GM23248 (cell line): ENCODE data around the gene FAM20C. TPM values are rescaled to one million over a fixed set of nuclear protein-coding genes. Genes with fewer than 3 reads are reported as not detected.
A peak's percentile ranks its signal among the peaks of the same experiment; 100 is the strongest.

Experiments
- DNase-seq: peaks from one replicate; pipeline ENCODE4 v3.0.0-alpha.2; 2015
- H2AFZ ChIP-seq: fragments of 200-600 bp; sonication (generic); 2 replicates; pipeline ENCODE4 v1.6.1; 2016; ENCODE audit warnings: antibody characterized with exemption
- H3F3A ChIP-seq: fragments of 200-600 bp; sonication (generic); 2 replicates; pipeline ENCODE4 v1.6.1; 2016; ENCODE audit warnings: mild to moderate bottlenecking, antibody characterized with exemption, mixed run types; ENCODE audit not compliant: insufficient read depth
- H3K27ac ChIP-seq: fragments of 200-600 bp; sonication (generic); 2 replicates; pipeline ENCODE4 v1.5.1; 2016; ENCODE audit warnings: mild to moderate bottlenecking
- H3K27me3 ChIP-seq: fragments of 200-600 bp; sonication (generic); replicated peaks from 2 replicates; pipeline ENCODE4 v1.6.1; 2016; ENCODE audit warnings: mild to moderate bottlenecking; ENCODE audit not compliant: insufficient read depth
- H3K36me3 ChIP-seq: fragments of 200-600 bp; sonication (generic); 2 replicates; pipeline ENCODE4 v1.6.1; 2016; ENCODE audit warnings: low read depth, mild to moderate bottlenecking
- H3K4me1 ChIP-seq: fragments of 200-600 bp; sonication (generic); 2 replicates; pipeline ENCODE4 v1.6.1; 2016; ENCODE audit warnings: mild to moderate bottlenecking; ENCODE audit not compliant: insufficient read depth
- H3K4me2 ChIP-seq: fragments of 200-600 bp; sonication (generic); one replicate; pipeline ENCODE4 v1.6.1; 2016; ENCODE audit warnings: mild to moderate bottlenecking; ENCODE audit not compliant: unreplicated experiment
- H3K4me3 ChIP-seq: fragments of 200-600 bp; sonication (generic); 2 replicates; pipeline ENCODE4 v1.5.1; 2016; ENCODE audit warnings: mild to moderate bottlenecking
- H3K79me2 ChIP-seq: fragments of 200-600 bp; sonication (generic); 2 replicates; pipeline ENCODE4 v1.6.1; 2016; ENCODE audit warnings: mild to moderate bottlenecking; ENCODE audit not compliant: insufficient read depth
- H3K9ac ChIP-seq: fragments of 200-600 bp; sonication (generic); 2 replicates; pipeline ENCODE4 v1.6.1; 2016; ENCODE audit warnings: mild to moderate bottlenecking
- H3K9me2 ChIP-seq: fragments of 200-600 bp; sonication (generic); 2 replicates; pipeline ENCODE4 v1.6.1; 2016; ENCODE audit warnings: mixed run types, mild to moderate bottlenecking, moderate library complexity; ENCODE audit not compliant: insufficient read depth
- H3K9me3 ChIP-seq: fragments of 200-600 bp; sonication (generic); one replicate; pipeline ENCODE4 v1.6.1; 2017; ENCODE audit warnings: low read depth
- H4K20me1 ChIP-seq: fragments of 200-600 bp; sonication (generic); 2 replicates; pipeline ENCODE4 v1.6.0; 2016; ENCODE audit not compliant: insufficient read depth
- EZH2 ChIP-seq: fragments of 200-600 bp; sonication (generic); IDR thresholded peaks from 2 replicates; pipeline ENCODE4 v1.6.1; 2018; ENCODE audit warnings: antibody characterized with exemption, mild to moderate bottlenecking; ENCODE audit not compliant: insufficient read depth, poor library complexity, severe bottlenecking
- EZH2phosphoT487 ChIP-seq: fragments of 200-600 bp; sonication (generic); IDR thresholded peaks from 2 replicates; pipeline ENCODE4 v1.6.1; 2018; ENCODE audit warnings: antibody characterized with exemption, moderate library complexity, mild to moderate bottlenecking, low read depth; ENCODE audit not compliant: insufficient read depth
- WGBS, 2 experiments: methylation state at CpG; one replicate each; pipeline ENCODE4 v1.1.6; 2015 to 2017; ENCODE audit warnings: low lambda C conversion rate in 2 of 2, low coverage in 1 of 2; ENCODE audit errors: missing lambda C conversion rate in 2 of 2; 5-methylcytosine and 5-hydroxymethylcytosine counted together
- in situ Hi-C: fragments of 300-500 bp; cut with MboI; formaldehyde crosslinking; loops from 2 replicates; pipeline ENCODE4 v1.15.0; 2020
- polyA plus RNA-seq: library from polyadenylated mRNA; unstranded; fragments of >200 nt; fragmentation: Nextera tagmentation; extraction: Ambion mirVana; gene quantifications from 2 replicates; pipeline ENCODE4 v1.2.1, GENCODE V29; 2016
- total RNA-seq: library from RNA; depleted of rRNA; stranded (reverse); fragments of >200 nt; shearing (Covaris generic); gene quantifications from 2 replicates; pipeline ENCODE4 v1.2.3, GENCODE V29; 2014

The FAM20C gene
- total and polyA plus RNA-seq, 2 experiments from 2014 or later: 13.5 to 63.8 TPM

DNA sequence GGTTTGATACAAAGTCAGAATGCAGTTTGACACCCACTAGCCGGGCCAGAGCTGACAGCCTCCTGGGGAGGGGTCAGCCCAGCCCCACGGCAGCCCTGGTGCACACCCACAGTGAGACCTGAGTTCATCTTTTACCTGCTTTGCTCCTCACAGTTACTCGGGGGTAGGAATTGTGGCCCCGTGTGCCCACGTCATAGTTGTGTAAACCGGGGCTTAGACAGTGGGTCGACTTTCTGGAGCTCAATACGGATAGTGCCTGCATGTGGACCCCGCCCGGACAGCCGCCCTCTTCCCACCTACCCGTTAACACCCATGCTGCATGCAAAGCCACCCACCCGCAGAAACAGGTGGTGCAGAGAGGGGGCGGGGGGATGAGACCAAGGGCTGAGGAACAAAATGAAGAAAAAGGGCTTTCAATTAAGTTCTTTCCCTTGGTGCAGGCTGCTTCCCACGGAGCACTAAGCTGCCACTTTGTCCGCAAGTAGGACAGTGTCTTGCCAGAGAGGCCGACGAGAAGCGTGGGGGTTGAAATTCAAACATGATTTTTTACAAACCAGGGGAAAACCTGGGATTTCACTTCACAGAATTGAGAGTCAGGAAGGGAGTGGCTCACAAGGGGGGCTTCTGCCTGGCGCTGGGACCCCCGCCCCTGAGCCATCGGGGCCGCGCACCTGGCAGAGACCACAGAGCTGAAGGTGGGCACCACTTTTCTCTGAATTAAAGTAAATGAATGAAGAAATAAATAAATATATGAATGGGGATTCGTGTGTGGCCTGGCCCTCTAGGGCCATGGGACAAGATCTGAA, 73.0 kb downstream of the FAM20C start:
- H3K9ac ChIP-seq: no peak overlapping the region
- in situ Hi-C loops: no loop called here
- no peaks in the 10 kb centered on the region for H3K4me1 ChIP-seq
- DNase-seq: peak; percentile 34
- H3K79me2 ChIP-seq: no peaks in the 10 kb centered on the region
- H3K4me2 ChIP-seq: no peak overlapping the region
- H3K27ac ChIP-seq: no peak overlapping the region
- no peak overlapping the region for H2AFZ ChIP-seq
- peaks cover 5% of the 10 kb centered on the region; the same call in 1 of the 2 replicates for H3K36me3 ChIP-seq
- H3F3A ChIP-seq: peaks cover 28% of the 10 kb centered on the region
- TF ChIP-seq EZH2: no peak
- no peak for TF ChIP-seq EZH2phosphoT487
- no peaks in the 10 kb centered on the region for H3K9me3 ChIP-seq
- no peaks in the 10 kb centered on the region for H3K9me2 ChIP-seq
- H4K20me1 ChIP-seq: no peaks in the 10 kb centered on the region
- no peak overlapping the region for H3K4me3 ChIP-seq
- WGBS, 2 experiments: 45 to 47% methylated on average over 24 to 25 of the region's 25 CpGs
- H3K27me3 ChIP-seq: no peaks in the 10 kb centered on the region

DNA sequence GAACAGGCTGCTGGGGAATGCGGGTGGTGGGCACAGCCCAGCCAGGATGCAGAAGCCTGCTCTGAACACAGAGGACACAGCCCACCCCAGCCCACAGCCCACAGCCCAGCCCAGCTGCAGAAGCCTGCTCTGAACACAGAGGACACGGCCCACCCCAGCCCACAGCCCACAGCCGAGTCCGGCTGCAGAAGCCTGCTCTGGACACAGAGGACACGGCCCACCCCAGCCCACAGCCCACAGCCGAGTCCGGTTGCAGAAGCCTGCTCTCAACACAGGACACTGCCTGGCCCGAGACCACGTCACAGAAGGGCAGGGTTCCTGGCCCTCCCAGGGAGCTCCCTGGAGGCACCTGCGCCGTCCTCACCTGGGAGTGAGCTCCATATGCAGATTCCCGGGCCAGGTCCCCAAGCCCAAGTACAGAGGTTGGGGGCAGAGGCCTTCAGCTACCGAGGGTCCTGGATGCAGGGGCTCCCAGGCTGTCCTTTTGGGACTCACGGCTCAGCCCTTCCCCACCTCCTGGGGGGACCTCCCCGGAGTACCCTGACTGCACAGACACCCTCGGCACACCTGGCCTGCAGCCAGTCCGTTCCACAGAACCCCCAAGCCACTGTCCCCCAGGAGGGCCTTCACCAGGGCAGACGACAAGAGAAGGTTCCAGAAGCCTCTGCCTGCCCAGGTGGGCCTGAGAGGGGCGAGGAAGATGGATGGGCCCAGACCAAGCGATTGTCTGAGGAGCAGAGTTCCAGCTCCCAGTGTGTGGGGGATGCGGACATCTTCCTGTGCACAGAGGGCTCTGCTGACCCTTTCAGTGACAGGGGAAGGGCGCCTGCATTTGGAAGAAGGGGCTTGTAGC, 73.9 kb downstream of the FAM20C start:
- TF ChIP-seq EZH2: no peak
- TF ChIP-seq EZH2phosphoT487: no peak
- peaks cover 27% of the 10 kb centered on the region for H3F3A ChIP-seq
- no peak overlapping the region for H3K4me3 ChIP-seq
- no peak overlapping the region for H3K27ac ChIP-seq
- no peak overlapping the region for H3K4me2 ChIP-seq
- H3K9me3 ChIP-seq: no peaks in the 10 kb centered on the region
- 58 to 59% methylated on average over 21 to 22 of the region's 22 CpGs for WGBS, 2 experiments
- H3K27me3 ChIP-seq: no peaks in the 10 kb centered on the region
- H3K9ac ChIP-seq: no peak overlapping the region
- H2AFZ ChIP-seq: no peak overlapping the region
- no peaks in the 10 kb centered on the region for H4K20me1 ChIP-seq
- H3K4me1 ChIP-seq: no peaks in the 10 kb centered on the region
- H3K79me2 ChIP-seq: no peaks in the 10 kb centered on the region
- in situ Hi-C loops: no loop called here
- H3K36me3 ChIP-seq: no peaks in the 10 kb centered on the region; the same call in 1 of the 2 replicates
- H3K9me2 ChIP-seq: no peaks in the 10 kb centered on the region
- no peak for DNase-seq

DNA sequence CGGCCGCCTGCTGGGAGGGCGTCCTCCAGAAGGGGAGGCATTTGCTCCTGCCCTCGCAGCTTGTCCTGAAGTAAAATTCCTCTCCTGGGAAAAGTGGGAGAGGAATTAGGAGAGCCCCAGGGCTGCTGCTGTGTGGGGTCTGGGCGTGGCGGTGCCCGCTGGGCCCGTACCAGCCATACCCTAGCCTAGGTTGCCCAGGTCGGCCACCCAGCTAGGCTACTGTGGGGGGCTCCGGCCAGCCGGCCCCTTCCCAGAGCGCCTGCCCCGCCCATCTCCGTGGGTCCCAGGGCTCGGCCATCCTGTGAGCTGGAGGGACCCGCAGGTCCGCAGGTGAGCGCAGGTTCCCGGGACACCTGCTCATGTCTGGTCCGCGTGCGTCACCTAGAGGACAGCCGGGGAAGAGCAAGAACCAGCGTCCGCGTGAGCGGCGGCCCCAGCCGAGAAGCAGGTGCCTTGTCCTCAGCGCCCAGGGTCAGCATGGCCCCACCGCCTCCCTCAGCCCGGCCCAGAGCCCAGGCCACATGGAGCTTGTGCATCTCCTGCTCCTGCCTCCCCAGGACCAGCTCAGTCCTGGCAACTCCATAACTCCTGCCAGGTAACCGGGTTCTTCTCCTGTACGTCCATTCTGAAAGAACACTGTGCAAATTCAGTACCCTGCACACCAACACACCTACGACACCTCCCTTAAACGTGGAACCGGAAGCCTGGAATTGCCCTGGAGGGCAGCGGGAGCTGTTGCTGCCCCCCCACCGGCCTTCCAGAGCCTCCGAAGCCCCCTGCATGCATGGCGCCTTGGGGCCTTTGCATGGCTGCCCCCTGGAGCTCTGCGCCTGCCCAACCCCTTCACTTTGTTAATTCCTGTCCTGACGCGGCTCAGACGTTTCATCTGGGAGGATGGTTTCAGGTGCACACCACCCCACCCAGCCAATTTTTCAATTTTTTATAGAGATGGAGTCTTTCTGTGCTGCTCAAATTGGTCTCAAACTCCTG, 74.8 kb downstream of the FAM20C start:
- Histone ChIP-seq H3K4me1 (no peaks in the 10 kb centered on the region), H4K20me1 (no peaks in the 10 kb centered on the region), H3K9me2 (no peaks in the 10 kb centered on the region), H2AFZ (no peak overlapping the region), H3K4me2 (no peak overlapping the region), H3K79me2 (no peaks in the 10 kb centered on the region), H3K9ac (no peak overlapping the region), H3K27me3 (no peaks in the 10 kb centered on the region), H3K9me3 (no peaks in the 10 kb centered on the region), H3K27ac (no peak overlapping the region), H3K4me3 (no peak overlapping the region), H3F3A (peaks cover 18% of the 10 kb centered on the region), H3K36me3 (no peaks in the 10 kb centered on the region)
- WGBS, 2 experiments: 84 to 85% methylated on average over 28 to 45 of the region's 45 CpGs
- in situ Hi-C loops: no loop called here
- TF ChIP-seq EZH2: no peak
- no peak for TF ChIP-seq EZH2phosphoT487
- no peak for DNase-seq

DNA sequence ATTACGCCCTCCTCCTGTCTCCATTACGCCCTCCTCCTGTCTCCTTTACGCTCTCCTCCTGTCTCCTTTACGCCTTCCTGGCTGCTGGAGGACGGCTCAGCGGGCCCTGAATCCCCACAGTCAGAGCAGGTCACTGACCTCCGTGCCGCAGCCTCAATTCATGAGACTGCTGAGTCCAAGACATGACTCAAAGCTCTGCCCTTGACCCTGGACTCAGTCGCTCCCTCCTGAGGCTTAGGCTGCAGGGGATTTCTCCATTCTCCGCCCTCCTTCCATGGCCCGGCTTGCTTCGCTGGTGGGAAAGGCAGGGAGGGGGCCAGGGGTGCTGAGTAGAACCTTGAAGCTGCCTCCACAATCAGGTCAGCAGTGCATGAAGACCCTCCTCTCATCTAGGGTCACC, 76.6 kb downstream of the FAM20C start:
- Histone ChIP-seq H3K9me3 (no peaks in the 10 kb centered on the region), H3K4me1 (no peaks in the 10 kb centered on the region)
- WGBS, 2 experiments: 89 to 94% methylated on average over 9 to 12 of the region's 12 CpGs

More for the DNA sequence above, 76.6 kb downstream of the FAM20C start:
- Histone ChIP-seq H3K9me2 (no peaks in the 10 kb centered on the region), H3K27ac (no peak overlapping the region), H3F3A (peaks cover 11% of the 10 kb centered on the region), H3K27me3 (no peaks in the 10 kb centered on the region), H3K36me3 (no peaks in the 10 kb centered on the region), H3K4me2 (no peak overlapping the region), H3K79me2 (no peaks in the 10 kb centered on the region), H2AFZ (no peak overlapping the region), H4K20me1 (no peaks in the 10 kb centered on the region), H3K9ac (no peak overlapping the region), H3K4me3 (no peak overlapping the region)
- DNase-seq: no peak
- TF ChIP-seq EZH2 (no peak), EZH2phosphoT487 (no peak)
- in situ Hi-C loops: no loop called here
